HG02759 (cell line): ENCODE data around the gene NAA15.
"Not testable (repeated sequence)": the region's sequence is repeated elsewhere in the genome, so short reads cannot be mapped to it uniquely, and the experiment has no call there.

Source experiments
- ATAC-seq: cut with Tn5 transposase; IDR thresholded peaks from one replicate; pipeline ENCODE4 v1.9.1; 2021; ENCODE audit warnings: mild to moderate bottlenecking, moderate library complexity; ENCODE audit not compliant: unreplicated experiment

Gene NAA15

DNA sequence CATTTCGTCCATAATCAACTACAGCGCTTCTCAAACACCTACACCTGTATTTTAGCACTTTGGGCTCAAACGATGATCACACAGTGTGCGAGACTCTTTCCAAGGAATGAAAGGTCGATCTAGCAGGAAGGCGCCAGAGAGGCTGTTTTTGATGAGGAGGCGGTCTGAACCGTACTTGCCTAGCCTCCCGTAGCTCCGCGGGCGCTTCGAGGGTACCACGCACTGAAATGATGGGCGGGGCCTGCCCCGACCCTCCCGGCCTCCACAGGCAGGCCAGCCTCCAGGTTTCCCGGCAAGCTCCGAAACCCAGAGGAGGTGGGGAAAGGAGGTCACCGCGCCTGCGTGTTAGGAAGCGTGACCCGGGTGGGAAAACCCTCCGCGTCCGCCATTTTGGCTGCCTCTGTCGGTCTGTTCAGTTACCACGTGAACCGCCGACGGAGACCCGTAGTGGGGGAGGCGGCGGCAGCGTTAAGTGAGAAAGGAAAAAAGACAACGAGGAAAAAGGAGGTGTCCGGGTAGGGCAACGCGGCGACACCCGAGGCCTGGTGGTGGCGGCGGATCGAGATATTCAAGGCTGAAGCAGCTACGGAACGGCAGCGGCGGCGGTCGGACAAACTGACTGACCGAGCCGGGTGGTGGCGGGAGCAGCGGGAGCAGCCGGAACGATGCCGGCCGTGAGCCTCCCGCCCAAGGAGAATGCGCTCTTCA is at the start of gene NAA15:
Gene NAA15 (plus strand): TSS at position 393 of the 708 bp plus-strand sequence. CDS start 273 bp downstream, at position 666.
- peak; percentile 91 for ATAC-seq

DNA sequence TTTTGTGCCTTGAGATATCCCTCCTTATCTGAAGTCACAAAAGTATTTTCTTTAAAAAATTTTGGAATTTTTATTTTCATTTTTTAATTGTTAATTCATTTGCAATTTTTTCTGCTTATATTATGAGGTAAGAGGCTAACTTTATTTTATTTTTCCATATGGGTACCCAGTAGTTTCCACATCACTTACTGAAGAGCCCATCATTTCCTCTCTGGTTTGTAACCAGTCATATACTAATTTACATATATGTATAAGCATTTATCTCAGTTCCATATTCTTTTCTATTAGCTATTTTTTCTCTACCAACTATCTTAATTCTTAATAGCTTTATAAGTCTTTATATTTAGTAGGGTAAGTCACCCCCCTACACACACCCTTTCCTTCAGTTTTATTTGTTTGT is 48.3 kb upstream of the NAA15 start:
- no peak for ATAC-seq

DNA sequence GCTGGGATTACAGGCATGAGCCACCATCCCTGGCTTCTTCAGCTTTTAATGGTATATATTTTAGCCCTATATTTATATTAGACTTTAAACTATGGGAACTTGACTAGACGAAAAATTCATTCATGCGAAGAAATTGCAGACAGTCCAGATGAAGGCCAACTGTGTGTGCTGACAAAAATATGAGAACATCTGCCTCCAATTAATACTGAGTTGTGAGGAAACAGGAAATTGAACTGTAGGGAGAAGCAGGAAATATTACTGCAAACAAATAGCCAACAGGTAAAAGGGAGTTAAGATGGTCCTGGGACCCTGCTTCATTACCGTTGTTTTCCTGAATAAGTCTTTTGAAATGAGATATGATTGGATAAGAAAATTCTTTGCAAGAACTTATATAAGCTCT is 47.6 kb upstream of the NAA15 start:
- ATAC-seq, result no peak

DNA sequence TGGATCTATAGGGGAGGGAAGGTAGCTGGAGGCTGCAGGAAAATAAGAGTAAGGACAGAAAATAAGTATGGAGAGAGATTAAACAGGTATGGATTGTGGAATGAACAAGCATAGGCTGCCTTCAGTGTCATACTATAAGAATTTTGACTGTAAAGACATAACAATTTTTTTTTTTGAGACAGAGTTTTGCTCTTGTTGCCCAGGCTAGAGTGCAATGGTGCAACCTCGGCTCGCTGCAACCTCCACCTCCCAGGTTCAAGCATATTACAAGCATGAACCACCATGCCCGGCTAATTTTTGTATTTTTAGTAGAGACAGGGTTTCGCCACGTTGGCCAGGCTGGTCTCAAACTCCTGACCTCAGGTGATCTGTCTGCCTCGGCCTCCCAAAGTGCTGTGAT is 45.7 kb upstream of the NAA15 start:
- not testable (repeated sequence) for ATAC-seq

DNA sequence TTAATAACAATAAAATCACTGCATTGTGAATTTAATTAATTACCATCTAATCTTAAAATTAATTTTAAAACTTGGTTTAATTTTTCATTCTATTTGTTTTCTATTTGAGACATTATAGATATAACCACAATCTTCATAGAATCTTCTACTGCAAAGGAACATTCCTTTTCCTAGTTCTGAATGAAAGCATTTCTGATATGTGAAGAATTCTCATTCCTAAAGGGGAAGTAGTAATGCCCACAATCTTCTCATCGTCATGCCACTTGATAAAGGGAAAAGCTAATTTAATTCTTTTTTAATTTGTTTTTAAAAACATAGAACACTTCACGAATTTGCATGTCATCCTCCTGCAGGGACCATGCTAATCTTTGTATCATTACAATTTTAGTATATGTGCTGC is 45.0 kb upstream of the NAA15 start:
- ATAC-seq, result no peak

DNA sequence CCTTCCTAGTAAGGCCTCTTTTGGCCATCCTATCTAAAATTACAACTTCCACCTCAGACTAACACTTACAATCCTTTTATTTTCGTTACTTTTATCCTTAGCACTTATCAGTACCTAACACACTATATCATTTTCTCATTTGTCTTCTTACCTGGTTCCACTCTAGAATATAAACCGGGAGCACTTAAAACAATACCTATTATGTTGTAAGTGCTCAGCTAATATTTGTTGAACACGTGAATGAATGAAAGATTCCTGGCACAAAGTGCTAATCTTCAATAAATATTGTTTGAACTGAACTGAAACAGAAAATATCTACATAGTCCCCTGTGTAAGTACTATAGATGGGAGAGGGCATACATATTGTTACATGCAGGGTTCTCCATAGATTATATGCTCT is 35.7 kb upstream of the NAA15 start:
- ATAC-seq, result no peak

DNA sequence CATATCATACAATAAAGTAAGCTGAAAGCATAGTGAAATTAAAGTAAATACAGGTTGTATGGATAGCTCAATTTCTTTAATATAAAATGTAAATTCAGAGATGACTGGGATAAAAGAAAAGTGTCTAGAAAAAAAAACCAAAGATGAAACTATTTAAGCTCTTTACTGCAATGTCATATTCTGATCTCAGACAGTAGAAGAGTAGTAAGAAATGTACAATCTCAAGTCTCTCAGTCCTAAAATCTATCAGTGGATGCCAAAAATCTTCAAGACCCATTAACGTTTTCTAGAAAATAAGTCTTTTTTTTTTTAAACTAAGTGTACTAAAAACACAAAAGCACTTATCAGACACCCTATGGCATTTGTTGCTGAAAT is 35.1 kb upstream of the NAA15 start:
- ATAC-seq, result no peak

DNA sequence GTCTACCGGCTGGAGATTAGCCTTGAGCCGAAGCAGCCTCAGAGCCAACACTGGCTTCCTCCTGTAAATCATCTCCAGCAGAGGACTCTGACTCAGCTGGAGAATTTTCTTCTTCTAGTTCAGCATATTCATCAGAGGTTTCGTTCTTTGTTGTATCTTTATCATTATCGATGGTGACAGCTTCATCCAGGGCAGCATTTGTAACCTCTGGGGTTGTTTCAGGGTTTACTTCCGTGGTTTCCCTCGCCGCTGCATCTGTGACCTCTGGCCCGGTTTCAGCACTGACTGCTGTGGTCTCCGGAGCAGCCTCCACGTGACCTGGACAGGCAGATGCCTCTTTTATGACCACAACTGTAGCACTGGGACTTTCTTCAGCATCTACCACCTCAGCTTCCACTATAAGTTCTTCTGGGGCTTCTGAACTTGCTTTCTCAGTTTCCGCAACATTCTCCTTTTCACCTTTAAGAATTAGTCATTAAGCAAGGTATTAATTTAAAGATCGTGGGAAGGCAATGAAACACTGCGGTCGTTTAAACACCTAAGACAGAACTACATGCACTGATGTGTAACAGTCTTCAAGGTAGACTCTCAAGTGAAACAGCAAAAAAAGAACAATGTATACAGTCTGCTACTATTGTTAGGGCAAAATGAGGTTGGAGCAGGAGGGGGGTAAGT is 34.6 kb upstream of the NAA15 start:
- peak; percentile 96 for ATAC-seq

DNA sequence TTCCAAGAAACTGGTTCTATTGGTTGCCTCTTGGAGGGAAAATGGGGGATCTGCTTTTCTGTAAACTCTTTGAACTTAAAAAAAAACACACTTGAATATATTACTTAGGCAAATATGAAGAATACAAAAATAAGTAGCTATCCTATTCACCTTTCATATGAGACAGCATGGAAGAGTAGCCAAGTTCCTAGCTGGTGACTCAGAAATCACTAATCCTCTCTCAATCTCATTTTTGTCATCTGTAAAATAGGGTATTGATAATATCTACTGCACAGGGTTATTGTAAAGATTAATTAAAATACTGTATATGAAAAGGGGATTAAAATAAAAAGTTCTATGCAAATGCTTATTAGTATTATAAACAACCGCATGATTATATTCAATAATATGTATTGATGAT is 34.0 kb upstream of the NAA15 start:
- no peak for ATAC-seq

DNA sequence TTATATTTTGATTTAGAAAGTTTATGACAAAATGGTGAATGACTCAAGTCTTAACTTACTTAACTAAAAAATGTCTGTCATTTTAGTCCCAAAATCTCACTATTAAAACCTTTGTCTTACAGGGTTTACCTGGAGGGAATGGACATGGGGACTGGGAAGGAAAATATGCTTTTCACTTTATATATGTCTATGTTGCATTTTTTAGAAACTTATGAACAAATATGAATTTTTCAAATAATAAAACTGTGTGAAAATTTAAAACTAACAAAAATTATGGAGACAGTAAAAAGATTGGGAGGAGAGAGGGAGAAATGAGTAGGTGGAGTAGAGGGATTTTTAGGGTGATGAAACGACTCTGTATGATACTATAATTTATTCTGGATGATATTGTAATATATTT is 27.5 kb upstream of the NAA15 start:
- ATAC-seq, result no peak

DNA sequence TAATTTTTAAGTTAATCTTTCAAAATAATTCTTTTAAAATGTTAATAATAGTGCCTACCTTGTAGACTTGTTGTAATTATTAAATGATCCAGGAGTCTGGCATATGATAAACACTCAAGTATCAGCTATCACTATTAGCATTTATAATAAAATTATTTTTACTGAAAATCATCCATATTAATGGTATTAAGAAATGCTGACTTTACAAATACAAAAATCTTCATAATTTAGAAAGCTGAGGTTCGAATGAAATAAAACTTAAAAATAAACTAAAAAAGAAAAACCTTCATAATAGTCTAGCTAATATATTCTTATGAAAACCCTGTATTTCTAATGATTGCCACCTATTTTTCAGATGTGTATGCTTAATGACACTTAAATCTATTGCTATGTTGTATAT is 26.5 kb upstream of the NAA15 start:
- ATAC-seq, result no peak

DNA sequence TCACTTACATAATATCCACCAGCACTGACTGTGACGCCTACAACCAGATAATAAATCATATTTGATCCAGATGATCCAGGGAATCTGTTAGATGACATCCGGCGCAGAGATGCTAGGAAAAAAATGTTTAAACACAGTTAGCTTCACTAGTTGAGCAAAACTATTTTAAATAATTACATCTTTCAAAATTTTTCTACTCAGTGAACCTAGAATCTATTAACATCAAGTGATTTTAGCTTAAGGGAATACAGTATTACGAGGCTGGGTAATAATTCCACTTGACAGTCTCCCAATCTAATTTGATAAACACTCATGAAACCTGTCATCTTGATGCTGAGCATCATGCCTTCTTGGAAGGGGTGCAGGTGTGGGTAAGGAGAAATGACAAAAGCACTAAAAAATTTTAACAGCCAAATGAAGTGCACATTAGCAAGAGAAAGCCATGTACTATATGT is 26.0 kb upstream of the NAA15 start:
- no peak for ATAC-seq

DNA sequence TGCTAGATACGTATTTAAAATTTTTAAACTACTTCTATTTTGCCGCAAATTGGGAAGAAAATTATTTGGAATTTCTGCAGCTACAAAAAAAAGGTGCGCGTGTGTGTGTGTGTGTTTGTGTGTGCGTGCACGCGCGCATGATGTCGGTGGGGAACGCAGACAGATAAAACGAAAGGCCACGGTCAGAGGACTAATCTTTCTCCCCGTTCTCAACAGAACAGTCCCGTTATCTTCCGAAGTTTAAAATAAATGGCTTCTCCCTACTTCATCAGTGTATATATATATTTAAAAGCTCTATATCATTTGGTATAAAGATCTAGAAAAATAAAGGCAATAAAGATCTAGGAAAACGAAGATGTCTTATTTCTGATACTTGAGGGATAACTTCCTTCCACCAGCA is 22.8 kb upstream of the NAA15 start:
- no peak for ATAC-seq

DNA sequence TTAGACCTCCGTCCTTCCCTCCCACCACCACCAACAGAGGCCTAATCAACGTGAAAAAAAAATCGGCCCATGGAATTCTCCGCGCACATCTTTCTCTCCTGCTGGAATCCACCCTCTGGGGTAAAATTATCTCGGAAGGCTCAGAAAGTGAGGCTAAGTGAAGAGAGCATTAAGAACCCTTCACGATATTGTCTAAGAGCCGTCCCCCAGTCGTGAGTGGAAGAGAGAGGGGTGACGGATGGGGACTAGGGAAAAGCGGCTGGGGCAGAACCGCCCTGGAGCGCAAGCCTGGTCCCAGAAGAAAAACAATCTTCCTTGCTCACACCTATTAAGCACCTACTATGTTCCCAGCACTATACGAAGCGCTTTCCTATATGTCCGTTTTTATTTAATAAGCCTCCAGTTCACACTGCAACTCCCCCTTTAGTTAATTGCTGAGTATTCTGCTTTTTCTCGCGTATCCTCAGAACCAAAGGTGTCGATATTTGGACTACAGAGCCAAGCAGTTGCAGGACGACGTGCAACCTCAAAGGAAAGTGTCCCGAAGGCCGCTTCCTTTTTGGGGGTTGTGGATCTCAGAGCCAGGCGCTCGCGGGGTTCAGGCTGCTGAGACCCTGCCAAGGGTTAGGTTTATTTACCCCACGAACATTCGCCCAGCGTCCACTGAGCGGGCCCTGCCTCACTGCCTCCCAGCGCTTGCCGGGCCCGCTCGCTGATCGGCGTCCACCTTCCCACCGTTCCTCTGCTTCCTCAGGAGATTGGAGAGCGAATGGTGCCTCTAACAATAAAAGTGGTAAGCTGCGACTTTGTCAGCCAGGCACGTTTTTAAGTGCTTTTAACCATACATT is 22.2 kb upstream of the NAA15 start:
- ATAC-seq, result no peak

DNA sequence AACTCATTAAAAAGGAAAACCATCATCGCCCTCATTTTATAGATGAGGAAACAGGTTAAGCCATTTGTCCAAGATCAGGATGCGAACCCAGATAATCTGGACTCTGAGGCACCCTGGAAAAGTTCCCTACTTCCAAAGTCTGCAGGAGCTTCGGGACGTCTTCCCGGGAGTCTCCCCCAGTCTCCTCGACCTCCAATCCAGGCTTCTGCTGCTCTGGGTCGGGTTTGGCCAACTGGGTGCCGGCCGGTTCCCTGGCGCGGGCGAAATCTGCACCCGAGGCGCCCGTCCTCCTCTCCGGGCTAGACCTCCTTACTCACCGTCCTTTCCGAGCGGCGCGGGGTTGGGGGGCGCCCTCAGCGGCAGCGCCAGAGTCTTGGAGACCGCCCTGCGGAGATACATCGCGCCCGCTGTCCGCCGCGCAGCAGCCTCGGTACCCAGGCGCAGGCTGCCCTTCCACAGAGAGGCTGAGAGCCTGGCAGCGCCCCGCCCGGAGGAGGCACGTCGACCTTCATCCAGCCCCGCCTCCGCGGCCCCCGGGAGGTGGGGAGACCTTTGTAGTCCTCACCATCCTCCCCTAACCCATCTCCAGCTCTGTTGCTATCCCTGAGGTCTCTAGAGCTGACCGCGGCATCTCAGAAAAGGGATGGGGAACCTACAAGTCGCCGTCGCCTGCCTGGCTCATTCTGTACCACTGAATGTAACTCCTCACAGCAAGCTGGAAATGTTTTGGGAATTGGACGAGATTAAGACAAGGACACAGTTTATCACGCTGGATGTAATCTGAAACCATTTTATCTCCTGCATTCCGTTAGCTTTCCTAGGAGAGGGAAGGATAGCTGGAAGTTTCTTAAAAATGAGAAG is 21.3 kb upstream of the NAA15 start, which contains the start of gene MGARP:
Gene MGARP (minus strand): TSS at position 466 of the 861 bp plus-strand sequence. CDS start 67 bp downstream, at position 399.
- peak; percentile 79 for ATAC-seq

DNA sequence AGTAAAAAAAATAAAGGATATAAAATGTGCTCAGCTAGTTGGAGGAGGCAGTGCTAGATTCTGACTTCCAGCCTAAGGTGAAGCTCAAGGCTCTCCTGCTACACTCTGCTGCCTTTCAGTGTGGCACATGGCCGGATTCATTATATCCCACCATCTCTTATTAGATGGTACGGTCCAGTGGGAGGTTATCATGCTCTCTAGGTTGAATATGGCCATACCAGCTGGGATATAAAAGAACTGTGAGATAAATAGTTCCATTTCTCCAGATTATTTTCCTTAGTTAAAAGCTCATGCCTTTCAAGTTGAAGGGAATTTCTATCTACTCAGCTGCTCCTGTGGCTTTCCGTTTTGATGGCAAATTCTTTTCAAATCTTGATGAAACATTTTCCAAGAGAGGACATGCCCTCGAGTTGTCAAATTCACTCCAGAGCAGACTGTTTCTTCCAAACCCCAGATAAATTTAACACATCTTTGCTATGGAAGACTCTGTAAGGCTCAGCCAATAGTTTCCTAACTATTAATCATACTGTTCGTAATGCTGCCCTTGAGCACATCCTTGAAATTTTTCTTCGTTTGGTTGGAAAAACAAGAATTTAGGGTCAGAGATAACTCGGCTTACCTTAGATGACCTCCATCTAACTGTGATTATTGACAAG is 19.1 kb upstream of the NAA15 start:
- no peak for ATAC-seq

DNA sequence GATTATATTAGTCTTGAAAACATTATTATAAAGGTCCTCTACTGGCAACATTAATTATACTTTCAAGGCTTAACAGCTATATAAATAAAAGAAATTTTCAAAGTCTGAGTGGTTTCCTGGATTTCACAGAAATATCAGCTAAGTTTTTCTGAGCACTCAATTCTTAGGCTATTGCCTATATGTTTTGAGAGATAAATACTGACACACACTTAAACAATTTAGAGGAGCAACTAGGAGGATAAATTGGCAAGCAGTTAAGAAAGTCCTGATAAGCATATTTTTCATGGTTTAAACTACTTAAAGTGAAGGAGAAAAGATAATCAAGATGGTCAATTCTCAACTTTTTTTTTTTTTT is 18.6 kb upstream of the NAA15 start:
- ATAC-seq, result no peak

DNA sequence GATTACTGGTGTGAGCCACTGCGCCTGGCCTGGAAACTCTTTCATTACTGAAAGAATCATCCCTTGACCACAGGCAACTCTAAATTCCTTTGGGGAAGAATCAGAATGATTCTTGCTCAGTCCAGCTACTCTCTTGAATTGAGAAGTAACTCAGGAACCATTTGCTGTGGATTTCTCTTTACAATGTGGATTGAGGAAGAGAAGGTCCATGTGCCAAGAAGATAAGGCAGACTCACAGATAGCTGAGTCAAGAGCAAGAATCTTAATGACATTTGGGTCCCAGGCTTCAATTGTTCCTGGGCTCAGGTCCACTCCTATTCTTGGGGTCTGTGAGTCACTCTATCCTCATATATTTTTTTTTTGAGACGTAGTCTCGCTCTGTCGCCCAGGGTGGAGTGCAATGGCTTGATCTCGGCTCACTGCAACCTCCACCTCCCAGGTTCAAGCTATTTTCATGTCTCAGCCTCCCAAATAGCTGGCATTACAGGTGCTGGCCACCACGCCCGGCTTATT is 15.1 kb upstream of the NAA15 start:
- ATAC-seq, result no peak

DNA sequence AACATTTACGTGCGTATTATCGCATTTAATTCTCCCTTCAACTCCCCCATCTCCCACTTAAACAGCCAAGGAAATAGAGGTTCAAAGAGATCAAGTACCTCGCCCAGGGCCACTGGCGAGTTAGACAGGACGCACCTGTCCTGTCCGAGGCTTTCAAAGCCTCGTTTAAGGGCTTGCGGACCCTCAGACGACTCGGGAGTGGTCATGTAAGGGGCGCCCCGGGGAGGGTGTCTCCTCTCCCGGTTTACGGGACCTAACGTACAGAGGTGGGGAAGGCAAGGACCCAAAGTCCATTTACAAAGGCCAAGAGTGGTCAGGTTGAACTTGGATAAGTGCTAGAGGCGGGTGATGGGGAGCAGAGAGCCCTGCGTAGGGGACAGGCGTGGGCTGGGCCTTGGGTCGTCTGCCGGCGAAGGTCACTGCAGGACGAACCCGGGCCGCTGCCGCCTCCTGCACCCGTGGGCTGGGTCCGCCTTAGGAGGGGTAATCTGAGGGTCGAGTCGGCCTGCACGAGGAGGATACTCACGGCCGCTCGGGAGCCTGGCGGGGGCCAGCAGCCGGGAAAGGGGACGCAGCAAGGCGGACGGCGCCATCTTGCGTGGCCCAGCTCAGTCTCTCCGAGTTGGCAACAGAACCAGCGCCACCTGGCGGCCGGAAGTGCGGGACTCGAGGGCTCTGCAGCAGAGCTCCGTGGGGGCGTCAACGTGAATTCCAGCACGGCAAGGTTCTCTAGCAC is 5.9 kb upstream of the NAA15 start:
- ATAC-seq, result peak; percentile 92
